K562 (cell line): ENCODE data around the gene NCF2. TPM values are rescaled to one million over a fixed set of nuclear protein-coding genes. Genes with fewer than 3 reads are reported as not detected.

Source experiments
- ATAC-seq: fragments of 200-7000 bp; cut with Tn5 transposase; 3 replicates; pipeline ENCODE4 v1.9.1; 2020; ENCODE audit warnings: moderate library complexity
- BruUV-seq: library from RNA; stranded (reverse); fragments of 400-500 nt; replicated peaks from 2 replicates; lab custom pipeline; 2021; lab: Mats Ljungman, UMichigan
- CTCF ChIA-PET: fragments of 300-600 bp; formaldehyde crosslinking; extraction: SDS; loops from one replicate; lab custom pipeline; 2021; ENCODE audit warnings: low intra/inter-chr PET ratio; lab: Yijun Ruan, JAX
- POLR2A ChIA-PET: fragments of 300-600, 350-650 bp; sonication (Branson Sonifier 250); formaldehyde crosslinking; extraction: SDS; loops from one replicate; lab custom pipeline; 2021; ENCODE audit warnings: antibody characterized with exemption, inconsistent platforms; lab: Yijun Ruan, JAX
- DNase-seq, 4 experiments: peaks; one replicate each; pipeline versions ENCODE4 v3.0.0 to v3.0.0-alpha.2; 2011 to 2018; ENCODE audit warnings: low spot score in 3 of 4, mixed read lengths in 3 of 4; ENCODE audit errors: extremely low read depth in 1 of 4
- FAIRE-seq: peaks from 2 replicates; lab custom pipeline; 2011; peaks lifted over from hg19 to GRCh38; lab: Jason Lieb, UNC
- H2AFZ ChIP-seq: 2 replicates; pipeline ENCODE4 v1.6.0; 2011; ENCODE audit warnings: low read depth, low read length, control low read depth, inconsistent platforms
- H3K27ac ChIP-seq: fragments of 200-600 bp; 3 replicates; pipeline ENCODE4 v1.8.0; 2011; ENCODE audit warnings: low read depth, mild to moderate bottlenecking, control low read depth, inconsistent platforms, low read length, moderate library complexity, mixed read lengths; ENCODE audit errors: extremely low read depth
- H3K27me3 ChIP-seq, 2 experiments: fragments of 300-600 bp in 1 of 2; 2 replicates in 1 of 2; 3 replicates in 1 of 2; pipeline versions ENCODE4 v1.6.0 to v1.8.0; 2011; ENCODE audit warnings: inconsistent platforms in 2 of 2, low read length in 2 of 2, mild to moderate bottlenecking in 1 of 2, mixed read lengths in 1 of 2, moderate library complexity in 1 of 2; ENCODE audit not compliant: control insufficient read depth in 2 of 2, insufficient read depth in 2 of 2
- H3K36me3 ChIP-seq: fragments of 300-600 bp; 3 replicates; pipeline ENCODE4 v1.8.0; 2011; ENCODE audit warnings: mild to moderate bottlenecking, low read length, inconsistent platforms; ENCODE audit not compliant: control insufficient read depth, insufficient read depth
- H3K4me1 ChIP-seq, 2 experiments: fragments of 200-600 bp in 1 of 2; replicated peaks in 1 of 2; 2 replicates in 1 of 2; 3 replicates in 1 of 2; pipeline versions ENCODE4 v1.5.1 to v1.8.0; 2011; ENCODE audit warnings: inconsistent platforms in 2 of 2, low read length in 2 of 2, mild to moderate bottlenecking in 1 of 2, mixed read lengths in 1 of 2, moderate library complexity in 1 of 2; ENCODE audit not compliant: control insufficient read depth in 2 of 2, insufficient read depth in 2 of 2
- H3K4me2 ChIP-seq: 2 replicates; pipeline ENCODE4 v1.6.1; 2011; ENCODE audit warnings: low read length, control low read depth, inconsistent platforms, mixed read lengths; ENCODE audit not compliant: insufficient read depth
- H3K4me3 ChIP-seq: fragments of 200-600 bp; sonication (generic), shearing (Covaris generic); 2 replicates; pipeline ENCODE4 v1.5.1; 2016; ENCODE audit warnings: control low read depth, inconsistent platforms
- H3K79me2 ChIP-seq: fragments of 200-600 bp; 3 replicates; pipeline ENCODE4 v1.8.0; 2011; ENCODE audit warnings: low read length, inconsistent platforms; ENCODE audit not compliant: control insufficient read depth, insufficient read depth
- H3K9ac ChIP-seq, 2 experiments: 2 replicates each; pipeline versions ENCODE4 v1.6.0 to v1.6.1; 2011; ENCODE audit warnings: low read depth in 2 of 2, low read length in 2 of 2, control low read depth in 1 of 2, inconsistent platforms in 1 of 2, mild to moderate bottlenecking in 1 of 2, mixed read lengths in 1 of 2; ENCODE audit not compliant: insufficient read depth in 1 of 2
- H3K9me1 ChIP-seq: one replicate; pipeline ENCODE4 v1.6.0; 2011; ENCODE audit warnings: inconsistent platforms, mild to moderate bottlenecking, low read length, moderate library complexity; ENCODE audit not compliant: control insufficient read depth, insufficient read depth
- H3K9me3 ChIP-seq: replicated peaks from 2 replicates; pipeline ENCODE4 v1.5.1; 2011; ENCODE audit warnings: low read depth, low read length, inconsistent platforms; ENCODE audit not compliant: control insufficient read depth, insufficient read depth
- H4K20me1 ChIP-seq: replicated peaks from 2 replicates; pipeline ENCODE4 v1.6.1; 2011; ENCODE audit warnings: low read length, inconsistent platforms, mixed read lengths; ENCODE audit not compliant: control insufficient read depth, insufficient read depth
- BRD4 ChIP-seq: fragments of 200-600 bp; sonication (generic); IDR thresholded peaks from 2 replicates; pipeline ENCODE4 v1.6.1; 2017; ENCODE audit warnings: inconsistent platforms
- EHMT2 ChIP-seq: fragments of 450-650 bp; IDR thresholded peaks from 2 replicates; pipeline ENCODE4 v1.6.1; 2018; ENCODE audit warnings: antibody characterized with exemption
- ELF1 ChIP-seq: fragments of 200-800 bp; sonication (Bioruptor generic); IDR thresholded peaks from 2 replicates; pipeline ENCODE4 v1.6.1; 2016; ENCODE audit warnings: missing genetic modification characterization, missing compliant biosample characterization
- FOXK2 ChIP-seq, 2 experiments: fragments of 450-650 bp; IDR thresholded peaks in 1 of 2; conservative IDR thresholded peaks in 1 of 2; 2 replicates each; pipeline ENCODE4 v1.6.1; 2016; ENCODE audit warnings: low read depth in 2 of 2, mild to moderate bottlenecking in 1 of 2
- HEY1 ChIP-seq: fragments of 250-450 bp; sonication (Bioruptor Pico); IDR thresholded peaks from 2 replicates; pipeline ENCODE4 v1.5.0; 2020; ENCODE audit warnings: mild to moderate bottlenecking, moderate library complexity, borderline replicate concordance
- HMG20A ChIP-seq: fragments of 450-650 bp; formaldehyde crosslinking; conservative IDR thresholded peaks from 2 replicates; pipeline ENCODE4 v1.4.0; 2020; ENCODE audit warnings: mild to moderate bottlenecking, mixed read lengths
- MTA2 ChIP-seq: fragments of 450-650 bp; IDR thresholded peaks from 2 replicates; pipeline ENCODE4 v1.6.1; 2016; ENCODE audit warnings: low read depth
- MTF1 ChIP-seq: fragments of 250-450 bp; sonication (Bioruptor Pico); IDR thresholded peaks from 2 replicates; pipeline ENCODE4 v1.9.0; 2021; ENCODE audit warnings: moderate library complexity, mild to moderate bottlenecking, inconsistent platforms, borderline replicate concordance
- MYNN ChIP-seq, 2 experiments: sonication (generic); formaldehyde crosslinking in 1 of 2; IDR thresholded peaks; 2 replicates each; pipeline versions ENCODE4 v1.5.0 to v1.6.1; 2016 to 2020; ENCODE audit warnings: antibody characterized with exemption in 1 of 2, missing genetic modification reagents in 1 of 2
- NCOR1 ChIP-seq: fragments of 450-650 bp; IDR thresholded peaks from 2 replicates; pipeline ENCODE4 v1.6.1; 2016; ENCODE audit warnings: mild to moderate bottlenecking, moderate library complexity
- NFE2L1 ChIP-seq: fragments of 450-650 bp; IDR thresholded peaks from 2 replicates; pipeline ENCODE4 v1.6.1; 2016; ENCODE audit warnings: missing genetic modification characterization, low read depth, mild to moderate bottlenecking, missing compliant biosample characterization, moderate library complexity, borderline replicate concordance
- POLR2B ChIP-seq: fragments of 450-650 bp; IDR thresholded peaks from 2 replicates; pipeline ENCODE4 v1.6.1; 2018; ENCODE audit warnings: low read depth; ENCODE audit not compliant: partially characterized antibody
- SAP30 ChIP-seq: fragments of 200-600 bp; sonication (generic); IDR thresholded peaks from 2 replicates; pipeline ENCODE4 v1.6.1; 2012; ENCODE audit warnings: borderline replicate concordance, low read depth, mild to moderate bottlenecking, moderate library complexity, low read length, control low read depth, inconsistent platforms; ENCODE audit not compliant: insufficient read depth, poor library complexity, severe bottlenecking
- ZNF140 ChIP-seq: fragments of 250-450 bp; sonication (Bioruptor Pico); IDR thresholded peaks from 2 replicates; pipeline ENCODE4 v1.8.0; 2021; ENCODE audit warnings: moderate library complexity, mild to moderate bottlenecking, inconsistent platforms
- ZNF184 ChIP-seq: sonication (generic); formaldehyde crosslinking; IDR thresholded peaks from 2 replicates; pipeline ENCODE4 v1.5.0; 2020; ENCODE audit warnings: missing genetic modification reagents
- ZNF445 ChIP-seq: fragments of 250-450 bp; sonication (Bioruptor Pico); IDR thresholded peaks from 2 replicates; pipeline ENCODE4 v1.4.0; 2020; ENCODE audit warnings: low read depth, mild to moderate bottlenecking, moderate library complexity
- WGBS: fragments of 100-300 bp; shearing (Covaris generic); methylation state at CpG from one replicate; pipeline ENCODE4 v1.1.6; 2016; ENCODE audit warnings: low coverage, mixed read lengths; ENCODE audit not compliant: insufficient coverage; ENCODE audit errors: missing lambda C conversion rate; 5-methylcytosine and 5-hydroxymethylcytosine counted together
- in situ Hi-C: fragments of 300-500 bp; cut with MboI; formaldehyde crosslinking; loops from 4 replicates; pipeline ENCODE4 v1.15.0; 2018; ENCODE audit warnings: inconsistent platforms, mixed read lengths
- intact Hi-C: fragments of 100-400 bp; cut with micrococcal nuclease; formaldehyde crosslinking; loops from 2 replicates; pipeline ENCODE4 v1.14.2; 2022
- polyA plus RNA-seq, 8 experiments: library from polyadenylated mRNA; depleted of rRNA in 4 of 8; stranded (reverse) in 5 of 8; unstranded in 3 of 8; fragments of >200 nt; fragmentation: Nextera tagmentation in 2 of 8; fragmentation: Illumina TruSeq in 1 of 8; extraction: Ambion mirVana in 2 of 8; extraction: Trizol in 1 of 8; gene quantifications; 2 replicates each; pipeline versions ENCODE4 v1.2.1 to v1.2.3, GENCODE V29; 2011 to 2014; ENCODE audit warnings: inconsistent platforms in 1 of 8, missing spikeins in 1 of 8
- total RNA-seq, 7 experiments: library from RNA; depleted of rRNA in 6 of 7; stranded (reverse); fragments of >200 nt in 6 of 7; fragmentation: Illumina TruSeq in 2 of 7; extraction: Trizol in 2 of 7; gene quantifications; 2 replicates each; pipeline versions ENCODE4 v1.2.1 to v1.2.3, GENCODE V29; 2011 to 2021; ENCODE audit warnings: low replicate concordance in 1 of 7

The NCF2 gene
- total and polyA plus RNA-seq, 9 of the 15 experiments (the other 6 are each of a cell fraction or from before 2014, with no cell fraction given), result 0.07 to 0.54 (median 0.16) TPM; not detected in 3

GRCh38 chr1:183544598-183545297 lies 45.5 kb downstream of the NCF2 start:
- no peak for FAIRE-seq

GRCh38 chr1:183543619-183544204 lies 46.5 kb downstream of the NCF2 start:
- intact Hi-C loops (loop anchor here (1.0 kb wide), 2 partner anchors 68 to 73 kb away; no protein-coding TSS in a partner anchor), in situ Hi-C loops (no loop called here)
- Histone ChIP-seq H3K36me3 (peaks cover 91% of the 10 kb centered on the region), H3K9me1 (no peaks in the 10 kb centered on the region), H3K4me2 (no peak overlapping the region), H3K4me3 (no peak overlapping the region), H3K9me3 (no peaks in the 10 kb centered on the region), H4K20me1 (no peaks in the 10 kb centered on the region), H2AFZ (no peak overlapping the region), H3K27ac (no peak overlapping the region), H3K79me2 (no peaks in the 10 kb centered on the region), H3K27me3 (no peaks in the 10 kb centered on the region), H3K9ac (no peak overlapping the region), H3K4me1 (no peaks in the 10 kb centered on the region)
- ChIA-PET POLR2A (no interaction called here), CTCF (interaction anchor here (1.3 kb wide), 1 partner anchor 262 kb away, joined by 5 read pairs; no protein-coding TSS in a partner anchor)
- BruUV-seq, result no TSS peak
- FAIRE-seq (peak; percentile 71), ATAC-seq (peak; percentile 97), DNase-seq (peak in 3 of 4 experiments; percentile 27 to 56 (median 46))
- WGBS, result 65% methylated on average over 2 of the region's 2 CpGs
- TF ChIP-seq NFE2L1 (tag) (no peak), POLR2B (no peak), FOXK2 (conservative IDR thresholded peaks at IDR 0.05 in 1 of 2, IDR thresholded peaks at IDR 0.05 in 1 of 2; ENCODE audit: low read depth in 2 of 2) (peak; percentile 52 to 58; a peak in 2 of 4 replicates), MTA2 (no peak), ZNF140 (CRISPR knock-in tag) (no peak), HMG20A (CRISPR knock-in tag) (no peak), BRD4 (no peak), EHMT2 (no peak), NCOR1 (no peak), SAP30 (no peak), MYNN (IDR thresholded peaks at IDR 0.05) (no peak), MYNN (CRISPR knock-in tag; IDR thresholded peaks at IDR 0.05) (no peak), HEY1 (no peak), ELF1 (tag) (no peak), ZNF184 (no peak)

More at GRCh38 chr1:183544598-183545297, 45.5 kb downstream of the NCF2 start:
- ChIA-PET CTCF (no interaction called here), POLR2A (no interaction called here)
- BruUV-seq, result no TSS peak
- peaks cover 93% of the 10 kb centered on the region for H3K36me3 ChIP-seq
- H3K4me3 ChIP-seq, result no peak overlapping the region
- no peaks in the 10 kb centered on the region for H3K9me3 ChIP-seq
- ATAC-seq, result no peak
- H3K4me2 ChIP-seq, result no peak overlapping the region
- H3K27ac ChIP-seq, result no peak overlapping the region
- H3K9ac ChIP-seq, result no peak overlapping the region
- in situ Hi-C loops, result no loop called here
- no peaks in the 10 kb centered on the region for H3K9me1 ChIP-seq
- no peaks in the 10 kb centered on the region for H3K27me3 ChIP-seq
- H3K79me2 ChIP-seq, result no peaks in the 10 kb centered on the region
- TF ChIP-seq ZNF445 (CRISPR knock-in tag) (no peak), MTF1 (no peak)
- intact Hi-C loops, result loop anchor here (5.0 kb wide), 1 partner anchor 78 kb away; no protein-coding TSS in a partner anchor
- DNase-seq, result no peak
- H3K4me1 ChIP-seq, result no peaks in the 10 kb centered on the region
- WGBS, result 86% methylated on average over 5 of the region's 5 CpGs
- H4K20me1 ChIP-seq, result no peaks in the 10 kb centered on the region
- H2AFZ ChIP-seq, result no peak overlapping the region
